ENCODE results near the gene TLR2.

DNA sequence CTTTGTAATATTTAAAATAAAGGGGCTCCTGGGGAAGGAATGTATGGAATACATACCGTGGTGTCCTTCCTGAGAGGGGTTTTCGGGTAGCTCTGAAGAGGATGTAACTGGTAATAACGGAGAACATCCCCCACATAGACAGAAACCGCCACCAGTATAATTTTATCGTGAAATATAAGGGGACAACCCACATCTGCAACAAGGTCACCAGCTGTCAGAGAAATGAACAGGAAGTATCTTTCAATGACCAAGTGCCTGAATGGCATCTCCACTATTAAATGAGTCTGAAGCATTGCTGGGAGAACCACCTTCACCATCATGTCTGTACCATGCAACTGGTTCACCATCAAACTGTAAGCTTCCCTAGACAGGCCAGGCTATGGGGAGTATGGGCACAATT is 44.1 kb downstream of the TLR2 start:
- TF ChIP-seq, protein P1, sequence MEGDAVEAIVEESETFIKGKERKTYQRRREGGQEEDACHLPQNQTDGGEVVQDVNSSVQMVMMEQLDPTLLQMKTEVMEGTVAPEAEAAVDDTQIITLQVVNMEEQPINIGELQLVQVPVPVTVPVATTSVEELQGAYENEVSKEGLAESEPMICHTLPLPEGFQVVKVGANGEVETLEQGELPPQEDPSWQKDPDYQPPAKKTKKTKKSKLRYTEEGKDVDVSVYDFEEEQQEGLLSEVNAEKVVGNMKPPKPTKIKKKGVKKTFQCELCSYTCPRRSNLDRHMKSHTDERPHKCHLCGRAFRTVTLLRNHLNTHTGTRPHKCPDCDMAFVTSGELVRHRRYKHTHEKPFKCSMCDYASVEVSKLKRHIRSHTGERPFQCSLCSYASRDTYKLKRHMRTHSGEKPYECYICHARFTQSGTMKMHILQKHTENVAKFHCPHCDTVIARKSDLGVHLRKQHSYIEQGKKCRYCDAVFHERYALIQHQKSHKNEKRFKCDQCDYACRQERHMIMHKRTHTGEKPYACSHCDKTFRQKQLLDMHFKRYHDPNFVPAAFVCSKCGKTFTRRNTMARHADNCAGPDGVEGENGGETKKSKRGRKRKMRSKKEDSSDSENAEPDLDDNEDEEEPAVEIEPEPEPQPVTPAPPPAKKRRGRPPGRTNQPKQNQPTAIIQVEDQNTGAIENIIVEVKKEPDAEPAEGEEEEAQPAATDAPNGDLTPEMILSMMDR (IDR thresholded peaks at IDR 0.05; ENCODE audit: low read depth, low read length, missing input control): no peak
- TF ChIP-seq NR2F2 (IDR thresholded peaks at IDR 0.05) (no peak), SP1 (IDR thresholded peaks at IDR 0.05) (no peak), GABPA (IDR thresholded peaks at IDR 0.05 in 1 of 2, conservative IDR thresholded peaks at IDR 0.05 in 1 of 2) (no peak), RAD21 (IDR thresholded peaks at IDR 0.05) (no peak), YY1 (IDR thresholded peaks at IDR 0.05) (no peak)
- TF ChIP-seq, protein P2, sequence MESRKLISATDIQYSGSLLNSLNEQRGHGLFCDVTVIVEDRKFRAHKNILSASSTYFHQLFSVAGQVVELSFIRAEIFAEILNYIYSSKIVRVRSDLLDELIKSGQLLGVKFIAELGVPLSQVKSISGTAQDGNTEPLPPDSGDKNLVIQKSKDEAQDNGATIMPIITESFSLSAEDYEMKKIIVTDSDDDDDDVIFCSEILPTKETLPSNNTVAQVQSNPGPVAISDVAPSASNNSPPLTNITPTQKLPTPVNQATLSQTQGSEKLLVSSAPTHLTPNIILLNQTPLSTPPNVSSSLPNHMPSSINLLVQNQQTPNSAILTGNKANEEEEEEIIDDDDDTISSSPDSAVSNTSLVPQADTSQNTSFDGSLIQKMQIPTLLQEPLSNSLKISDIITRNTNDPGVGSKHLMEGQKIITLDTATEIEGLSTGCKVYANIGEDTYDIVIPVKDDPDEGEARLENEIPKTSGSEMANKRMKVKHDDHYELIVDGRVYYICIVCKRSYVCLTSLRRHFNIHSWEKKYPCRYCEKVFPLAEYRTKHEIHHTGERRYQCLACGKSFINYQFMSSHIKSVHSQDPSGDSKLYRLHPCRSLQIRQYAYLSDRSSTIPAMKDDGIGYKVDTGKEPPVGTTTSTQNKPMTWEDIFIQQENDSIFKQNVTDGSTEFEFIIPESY (IDR thresholded peaks at IDR 0.05): no peak
- TF ChIP-seq, protein P3, sequence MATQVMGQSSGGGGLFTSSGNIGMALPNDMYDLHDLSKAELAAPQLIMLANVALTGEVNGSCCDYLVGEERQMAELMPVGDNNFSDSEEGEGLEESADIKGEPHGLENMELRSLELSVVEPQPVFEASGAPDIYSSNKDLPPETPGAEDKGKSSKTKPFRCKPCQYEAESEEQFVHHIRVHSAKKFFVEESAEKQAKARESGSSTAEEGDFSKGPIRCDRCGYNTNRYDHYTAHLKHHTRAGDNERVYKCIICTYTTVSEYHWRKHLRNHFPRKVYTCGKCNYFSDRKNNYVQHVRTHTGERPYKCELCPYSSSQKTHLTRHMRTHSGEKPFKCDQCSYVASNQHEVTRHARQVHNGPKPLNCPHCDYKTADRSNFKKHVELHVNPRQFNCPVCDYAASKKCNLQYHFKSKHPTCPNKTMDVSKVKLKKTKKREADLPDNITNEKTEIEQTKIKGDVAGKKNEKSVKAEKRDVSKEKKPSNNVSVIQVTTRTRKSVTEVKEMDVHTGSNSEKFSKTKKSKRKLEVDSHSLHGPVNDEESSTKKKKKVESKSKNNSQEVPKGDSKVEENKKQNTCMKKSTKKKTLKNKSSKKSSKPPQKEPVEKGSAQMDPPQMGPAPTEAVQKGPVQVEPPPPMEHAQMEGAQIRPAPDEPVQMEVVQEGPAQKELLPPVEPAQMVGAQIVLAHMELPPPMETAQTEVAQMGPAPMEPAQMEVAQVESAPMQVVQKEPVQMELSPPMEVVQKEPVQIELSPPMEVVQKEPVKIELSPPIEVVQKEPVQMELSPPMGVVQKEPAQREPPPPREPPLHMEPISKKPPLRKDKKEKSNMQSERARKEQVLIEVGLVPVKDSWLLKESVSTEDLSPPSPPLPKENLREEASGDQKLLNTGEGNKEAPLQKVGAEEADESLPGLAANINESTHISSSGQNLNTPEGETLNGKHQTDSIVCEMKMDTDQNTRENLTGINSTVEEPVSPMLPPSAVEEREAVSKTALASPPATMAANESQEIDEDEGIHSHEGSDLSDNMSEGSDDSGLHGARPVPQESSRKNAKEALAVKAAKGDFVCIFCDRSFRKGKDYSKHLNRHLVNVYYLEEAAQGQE (IDR thresholded peaks at IDR 0.05): no peak
- TF ChIP-seq, protein P4, sequence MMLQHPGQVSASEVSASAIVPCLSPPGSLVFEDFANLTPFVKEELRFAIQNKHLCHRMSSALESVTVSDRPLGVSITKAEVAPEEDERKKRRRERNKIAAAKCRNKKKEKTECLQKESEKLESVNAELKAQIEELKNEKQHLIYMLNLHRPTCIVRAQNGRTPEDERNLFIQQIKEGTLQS (IDR thresholded peaks at IDR 0.05): no peak
